ENCODE measurements around the gene PLCB3.

DNA sequence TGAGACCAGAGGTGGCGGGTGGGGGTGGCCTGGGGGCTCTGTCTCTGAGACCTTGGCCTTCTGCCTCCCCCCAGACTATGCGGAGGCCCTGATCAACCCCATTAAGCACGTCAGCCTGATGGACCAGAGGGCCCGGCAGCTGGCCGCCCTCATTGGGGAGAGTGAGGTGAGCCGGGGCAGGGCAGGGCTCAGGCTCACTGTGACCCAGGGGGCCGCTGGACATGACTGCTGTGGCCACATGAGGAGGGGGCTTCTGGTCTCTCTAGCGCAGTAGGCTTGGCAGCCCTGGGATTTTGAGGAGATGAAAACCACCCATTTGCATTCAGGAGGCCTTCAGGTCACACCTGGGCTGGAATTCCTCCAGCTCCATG, 12.6 kb downstream of the PLCB3 start:
- no peak for TF ChIP-seq CTCF (IDR thresholded peaks at IDR 0.05)
- no peak for TF ChIP-seq POLR2A (IDR thresholded peaks at IDR 0.05)

Data from Peyer's patch (tissue), 4 donors.